DMS53 treated with DMSO at 0.1 percent for 48 hours (cell line): Measurements from ENCODE around the gene RANBP1.

Source experiments
- DNase-seq: peaks from one replicate; lab custom pipeline; 2025; ENCODE audit not compliant: unreplicated experiment; lab: John Stamatoyannopoulos, UW

RANBP1 gene

GRCh38 chr22:20167643-20168322, 51.9 kb downstream of the RANBP1 start:
- DNase-seq, result no peak

- no peak for DNase-seq
These were observed 53.4 kb downstream of the RANBP1 start for GRCh38 chr22:20169253-20169822.

GRCh38 chr22:20170170-20170569, 54.3 kb downstream of the RANBP1 start:
- no peak for DNase-seq

- DNase-seq, result no peak
These were observed 55.6 kb downstream of the RANBP1 start for GRCh38 chr22:20171288-20172140.

GRCh38 chr22:20172141-20172613, 56.3 kb downstream of the RANBP1 start:
- no peak for DNase-seq

GRCh38 chr22:20173246-20173645, 57.3 kb downstream of the RANBP1 start:
- no peak for DNase-seq

- DNase-seq, result no peak
These were observed 57.9 kb downstream of the RANBP1 start for GRCh38 chr22:20173772-20174171.

GRCh38 chr22:20174785-20175596, 59.1 kb downstream of the RANBP1 start:
- no peak for DNase-seq

- no peak for DNase-seq
These were observed 59.6 kb downstream of the RANBP1 start for GRCh38 chr22:20175597-20175900.

GRCh38 chr22:20176421-20177085, 60.6 kb downstream of the RANBP1 start:
- DNase-seq, result no peak
